ENCODE results near the gene TLR10.
"Not testable (repeated sequence)": the region's sequence is repeated elsewhere in the genome, so short reads cannot be mapped to it uniquely, and the experiment has no call there.

TLR10 gene, protein sequence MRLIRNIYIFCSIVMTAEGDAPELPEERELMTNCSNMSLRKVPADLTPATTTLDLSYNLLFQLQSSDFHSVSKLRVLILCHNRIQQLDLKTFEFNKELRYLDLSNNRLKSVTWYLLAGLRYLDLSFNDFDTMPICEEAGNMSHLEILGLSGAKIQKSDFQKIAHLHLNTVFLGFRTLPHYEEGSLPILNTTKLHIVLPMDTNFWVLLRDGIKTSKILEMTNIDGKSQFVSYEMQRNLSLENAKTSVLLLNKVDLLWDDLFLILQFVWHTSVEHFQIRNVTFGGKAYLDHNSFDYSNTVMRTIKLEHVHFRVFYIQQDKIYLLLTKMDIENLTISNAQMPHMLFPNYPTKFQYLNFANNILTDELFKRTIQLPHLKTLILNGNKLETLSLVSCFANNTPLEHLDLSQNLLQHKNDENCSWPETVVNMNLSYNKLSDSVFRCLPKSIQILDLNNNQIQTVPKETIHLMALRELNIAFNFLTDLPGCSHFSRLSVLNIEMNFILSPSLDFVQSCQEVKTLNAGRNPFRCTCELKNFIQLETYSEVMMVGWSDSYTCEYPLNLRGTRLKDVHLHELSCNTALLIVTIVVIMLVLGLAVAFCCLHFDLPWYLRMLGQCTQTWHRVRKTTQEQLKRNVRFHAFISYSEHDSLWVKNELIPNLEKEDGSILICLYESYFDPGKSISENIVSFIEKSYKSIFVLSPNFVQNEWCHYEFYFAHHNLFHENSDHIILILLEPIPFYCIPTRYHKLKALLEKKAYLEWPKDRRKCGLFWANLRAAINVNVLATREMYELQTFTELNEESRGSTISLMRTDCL

DNA sequence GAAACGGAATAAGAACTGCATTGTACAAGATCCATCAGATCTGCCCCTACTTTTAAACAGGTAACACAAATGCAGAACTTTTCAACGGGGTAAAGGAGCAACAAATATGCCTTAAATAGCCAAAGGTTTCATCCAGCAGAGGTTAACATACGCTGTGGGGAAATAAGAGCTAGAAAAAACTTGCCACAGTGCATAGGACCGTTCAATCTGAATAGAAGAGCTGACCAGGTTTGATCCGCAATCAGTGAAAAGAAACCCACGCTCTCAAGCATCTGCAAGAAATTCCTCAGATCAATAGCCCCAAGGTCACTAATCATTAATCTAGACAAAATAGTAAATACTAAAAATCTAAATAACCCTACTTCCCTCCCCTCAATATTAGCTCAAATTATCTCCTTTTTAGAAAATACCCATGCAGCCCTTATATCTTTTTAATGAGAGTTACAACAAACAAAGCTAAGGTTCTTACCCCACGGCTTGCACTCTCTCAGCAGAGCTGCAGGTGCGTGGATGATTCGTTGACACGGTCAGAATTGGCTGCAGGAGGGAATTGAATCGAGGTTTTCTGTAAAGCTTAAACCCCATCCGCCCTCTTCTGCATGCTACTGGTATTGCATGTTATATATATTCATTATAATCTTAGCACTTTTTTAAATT lies at the start of gene TLR10:
Gene TLR10 (minus strand): TSS at position 539 of the 657 bp plus-strand sequence. CDS start 7,400 bp downstream, outside the sequence.
- DNase-seq: peak; percentile 58

DNA sequence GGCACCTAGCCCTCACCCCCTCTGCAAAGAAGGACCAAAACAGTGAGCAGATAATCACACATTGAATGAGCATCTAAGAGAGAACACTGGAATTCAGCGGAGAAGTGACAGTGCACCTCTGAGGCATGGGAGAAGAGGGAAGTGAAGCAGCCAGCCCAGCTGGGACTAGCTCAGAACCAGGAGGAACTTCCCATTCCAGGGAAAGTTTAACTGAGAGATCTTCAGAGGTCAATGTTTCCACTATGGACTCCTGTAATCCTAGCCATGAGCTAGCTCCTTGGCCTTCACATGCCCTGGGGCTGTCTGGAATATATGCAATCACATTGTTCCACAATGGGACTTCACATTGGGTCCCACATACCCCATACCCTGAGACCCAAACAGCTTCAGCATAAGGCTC lies 49.4 kb upstream of the TLR10 start:
- DNase-seq: no peak

DNA sequence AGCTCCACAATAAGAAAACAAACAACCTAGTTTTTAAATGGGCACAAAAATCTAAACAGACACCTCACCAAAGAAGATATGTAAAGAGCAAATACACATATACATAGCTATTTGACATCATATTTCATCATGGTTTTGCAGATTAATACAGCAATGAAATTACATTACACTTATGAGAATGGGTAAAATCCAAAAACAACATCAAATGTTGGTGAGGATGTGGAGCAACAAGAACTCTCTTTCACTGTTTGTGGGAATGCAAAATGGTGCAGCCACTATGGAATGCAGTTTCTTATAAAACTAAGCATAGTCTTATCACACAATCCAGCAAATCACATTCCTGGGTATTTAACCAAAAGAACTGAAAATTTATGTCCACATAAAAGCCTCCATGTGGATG lies 48.9 kb upstream of the TLR10 start:
- no peak for DNase-seq

DNA sequence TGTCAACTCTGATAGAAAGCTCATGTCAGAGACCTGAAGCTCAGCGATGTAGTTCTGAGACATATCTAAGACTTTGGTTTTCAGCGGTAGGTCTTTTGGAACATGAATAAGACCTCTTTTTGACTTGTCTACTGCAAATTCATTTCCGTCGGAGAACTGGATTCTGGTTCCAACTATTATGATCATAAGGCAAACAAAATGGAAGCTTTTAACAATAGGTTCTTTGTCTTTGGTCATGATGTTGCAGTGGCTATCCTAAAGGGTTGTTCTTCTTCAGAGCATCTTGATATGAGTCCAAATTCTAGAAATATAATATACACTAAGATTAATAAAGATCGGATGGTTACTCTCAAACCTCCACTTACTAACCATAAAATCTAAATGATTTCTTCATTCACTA lies 46.4 kb upstream of the TLR10 start:
- no peak for DNase-seq

DNA sequence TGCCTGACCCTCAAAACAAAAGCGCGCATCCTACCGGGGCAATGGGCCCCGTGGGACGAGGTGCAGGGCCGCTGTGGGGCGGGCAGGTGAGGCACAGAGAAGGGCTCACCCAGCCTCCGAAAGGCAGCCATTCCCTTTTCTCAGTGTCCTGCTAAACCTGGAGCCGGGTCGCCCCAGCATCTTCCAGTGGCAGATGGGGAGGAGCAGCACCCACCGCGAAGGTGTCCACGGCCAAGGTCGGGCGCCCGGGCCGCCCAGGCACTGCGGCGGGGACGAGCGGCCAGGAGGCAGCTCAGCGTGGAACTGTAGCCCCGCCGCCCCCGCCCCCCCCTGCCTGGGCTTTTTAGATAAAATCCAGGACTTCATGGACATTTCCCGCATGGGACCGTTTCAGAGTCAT lies 41.0 kb upstream of the TLR10 start:
- DNase-seq: no peak

DNA sequence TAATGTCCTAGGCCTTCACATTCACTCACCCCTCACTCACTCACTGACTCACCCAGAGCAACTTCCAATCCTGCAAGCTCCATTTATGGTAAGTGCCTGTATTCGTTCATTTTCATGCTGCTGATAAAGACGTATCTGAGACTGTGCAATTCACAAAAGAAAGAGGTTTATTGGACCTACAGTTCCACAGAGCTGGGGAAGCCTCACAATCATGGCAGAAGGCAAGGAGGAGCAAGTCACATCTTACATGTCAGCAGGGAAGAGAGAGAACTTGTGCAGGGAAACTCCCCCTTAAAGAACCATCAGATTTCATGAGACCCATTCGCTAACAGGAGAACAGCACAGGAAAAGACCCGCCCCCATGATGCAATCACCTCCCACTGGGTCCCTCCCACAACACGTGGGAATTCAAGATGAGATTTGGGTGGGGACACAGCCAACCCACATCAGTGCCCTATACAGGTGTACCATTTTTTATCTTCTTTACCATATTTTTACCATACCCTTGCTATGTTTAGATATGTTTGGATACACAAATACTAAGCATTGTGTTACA lies 40.0 kb upstream of the TLR10 start:
- no peak for DNase-seq

DNA sequence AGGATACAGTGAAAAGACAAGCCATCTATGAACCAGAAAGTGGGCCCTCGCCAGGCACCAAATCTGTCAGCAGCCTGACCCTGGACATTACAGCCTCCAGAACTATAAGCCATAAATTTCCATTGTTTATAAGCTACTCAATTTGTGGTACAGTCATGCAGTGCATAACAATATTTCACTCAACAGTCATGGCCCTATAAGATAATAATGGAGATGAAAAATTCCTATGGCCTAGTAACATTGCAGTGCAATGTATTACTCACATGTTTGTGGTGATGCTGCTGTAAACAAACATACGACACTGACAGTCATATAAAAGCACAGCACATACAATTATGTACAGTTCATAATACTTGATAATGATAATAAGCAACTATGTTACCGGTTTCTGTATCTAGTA lies 38.9 kb upstream of the TLR10 start:
- DNase-seq: no peak

DNA sequence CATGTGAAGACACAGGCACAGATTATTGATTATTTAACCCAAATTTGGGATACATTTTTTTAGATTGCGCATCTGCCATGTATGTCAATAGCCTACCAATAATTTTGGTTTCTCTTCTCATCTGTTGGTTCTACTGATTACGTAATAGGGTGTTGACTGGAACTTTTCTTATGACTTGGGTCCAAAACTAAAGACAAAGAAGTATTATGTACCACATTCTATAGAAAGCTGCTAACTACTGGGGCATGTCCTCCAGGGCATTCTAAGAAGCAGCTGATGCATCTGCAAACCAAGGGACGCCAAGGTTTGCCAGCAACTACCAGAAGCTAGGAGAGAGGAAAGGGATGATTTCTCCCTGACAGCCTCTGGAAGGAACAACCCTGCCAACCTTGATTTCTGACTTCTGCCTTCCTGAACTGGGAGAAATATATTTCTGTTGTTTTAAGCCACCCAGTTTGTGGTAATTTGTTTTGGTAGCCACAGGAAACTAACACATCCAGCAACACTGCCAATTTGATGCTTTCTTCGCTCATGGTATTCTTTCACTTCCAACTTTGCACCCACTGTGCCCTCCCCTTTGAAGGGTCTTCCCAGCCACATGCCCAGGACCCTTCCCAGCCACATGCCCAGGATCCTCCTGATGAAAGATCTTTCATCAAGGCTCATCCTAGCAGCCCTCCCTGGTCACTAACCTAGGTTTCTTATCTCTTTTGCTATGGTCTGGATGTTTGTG lies 37.7 kb upstream of the TLR10 start:
- DNase-seq: no peak

DNA sequence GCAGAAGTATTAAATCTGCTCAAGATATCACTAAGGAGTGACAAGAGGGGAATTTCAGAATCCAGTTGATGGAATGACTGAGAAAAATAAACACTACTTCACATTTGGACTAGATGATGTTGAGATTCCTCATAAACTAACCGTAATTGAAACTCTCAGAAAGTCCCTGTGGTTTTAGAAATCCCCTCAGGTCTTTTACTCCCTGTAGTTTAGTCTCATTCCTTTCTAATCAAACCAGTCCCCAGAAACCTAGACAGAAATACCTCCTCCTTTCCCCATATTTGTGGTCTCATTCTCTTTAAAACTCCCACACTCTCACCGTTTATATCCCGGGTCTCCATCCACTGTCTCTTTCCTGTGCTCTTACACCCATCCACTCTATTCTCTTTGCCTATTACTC lies 36.8 kb upstream of the TLR10 start:
- DNase-seq: no peak

DNA sequence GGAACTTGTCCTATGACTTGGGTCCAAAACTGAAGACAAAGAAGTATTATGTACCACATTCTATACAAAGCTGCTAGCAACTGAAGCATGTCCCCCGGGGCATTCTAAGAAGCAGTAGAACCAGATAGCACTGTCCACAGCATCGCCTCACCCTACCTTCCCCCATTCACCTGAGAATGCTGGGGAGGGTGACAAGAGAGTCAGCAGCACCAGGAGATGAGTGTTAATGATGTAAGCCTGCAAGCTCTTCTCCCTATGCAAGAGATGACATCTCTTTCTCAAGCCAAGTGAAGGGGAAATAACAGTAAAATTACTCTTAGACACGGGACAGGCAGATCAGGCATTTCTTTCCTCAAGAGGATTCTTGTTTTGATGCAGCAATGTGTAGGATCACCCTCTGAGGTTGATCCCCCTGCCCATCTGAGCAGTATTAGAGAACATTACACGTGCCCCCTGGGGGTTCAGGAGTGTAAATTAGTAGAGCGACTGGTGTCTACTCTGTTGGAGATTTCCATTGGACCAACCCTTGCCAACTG lies 35.7 kb upstream of the TLR10 start:
- no peak for DNase-seq

DNA sequence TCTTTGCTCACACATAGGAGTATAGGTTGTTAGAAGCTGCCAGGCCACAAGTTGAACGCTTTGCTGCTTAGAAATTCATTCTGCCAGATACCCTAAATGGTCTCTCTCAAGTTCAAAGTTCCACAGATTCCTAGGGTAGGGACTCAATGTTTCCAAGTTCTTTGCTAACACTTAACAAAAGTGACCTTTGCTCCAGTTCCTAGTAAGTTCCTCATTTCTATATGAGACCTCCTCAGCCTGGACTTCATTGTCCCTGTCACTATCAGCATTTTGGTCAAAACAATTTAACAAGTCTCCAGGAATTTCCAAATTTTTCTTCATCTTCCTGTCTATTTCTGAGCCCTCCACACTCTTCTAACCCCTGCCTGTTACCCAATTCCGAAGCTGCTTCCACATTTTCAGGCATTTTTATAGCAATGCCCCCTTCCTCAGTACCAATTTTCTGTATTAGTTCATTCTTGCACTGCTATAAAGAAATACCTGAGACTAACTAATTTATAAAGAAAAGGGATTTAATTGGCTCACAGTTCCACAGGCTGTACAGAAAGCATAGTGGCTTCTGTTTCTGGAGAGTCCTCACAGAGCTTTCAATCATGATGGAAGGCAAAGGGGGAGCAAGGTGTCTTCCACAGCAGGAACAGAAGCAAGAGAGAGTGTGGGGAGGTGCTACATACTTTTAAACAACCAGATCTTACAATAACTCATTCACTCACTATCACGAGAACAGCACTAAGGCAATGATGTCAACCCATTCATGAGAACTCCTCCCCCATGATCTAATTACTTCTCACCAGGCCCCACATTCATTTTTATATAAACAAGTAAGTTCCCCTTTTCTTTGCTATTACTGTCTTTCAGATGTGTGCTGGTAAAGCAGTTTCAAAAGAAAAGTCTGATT lies 33.3 kb upstream of the TLR10 start:
- DNase-seq: no peak

DNA sequence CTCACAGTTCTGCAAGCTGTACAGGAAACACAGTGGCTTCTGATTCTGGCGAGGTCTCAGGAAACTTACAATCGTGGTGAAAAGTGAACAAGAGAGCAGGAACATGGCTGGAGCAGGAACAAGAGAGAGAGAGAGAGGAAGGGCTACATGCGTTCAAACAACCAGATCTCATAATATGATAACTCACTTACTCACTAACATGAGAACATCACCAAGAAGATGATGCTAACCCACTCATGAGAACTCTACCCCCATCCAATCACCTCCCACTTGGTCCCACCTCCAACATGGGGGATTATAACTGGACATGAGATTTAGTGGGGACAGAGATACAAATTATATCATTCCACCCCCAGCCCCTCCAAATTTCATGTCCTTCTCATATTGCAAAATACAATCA lies 31.6 kb upstream of the TLR10 start:
- no peak for DNase-seq

DNA sequence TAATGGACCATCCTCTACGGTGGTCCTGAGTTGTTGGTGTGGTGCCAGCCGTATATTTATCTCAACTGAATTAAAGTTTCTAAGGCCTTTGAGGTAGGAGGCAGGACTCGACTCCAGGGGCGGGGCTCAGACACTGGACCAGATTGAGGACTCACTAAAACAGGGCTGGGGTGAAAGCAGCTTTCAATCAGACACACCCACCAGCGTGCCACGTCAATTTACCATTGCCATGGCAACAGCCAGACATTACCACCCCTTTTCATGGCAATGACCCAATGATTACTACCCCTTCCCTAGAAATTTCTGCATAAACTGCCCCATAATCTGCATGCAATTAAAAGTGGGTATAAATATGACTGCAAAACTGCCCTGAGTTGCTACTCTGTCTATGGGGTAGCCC lies 28.5 kb upstream of the TLR10 start:
- DNase-seq: no peak

DNA sequence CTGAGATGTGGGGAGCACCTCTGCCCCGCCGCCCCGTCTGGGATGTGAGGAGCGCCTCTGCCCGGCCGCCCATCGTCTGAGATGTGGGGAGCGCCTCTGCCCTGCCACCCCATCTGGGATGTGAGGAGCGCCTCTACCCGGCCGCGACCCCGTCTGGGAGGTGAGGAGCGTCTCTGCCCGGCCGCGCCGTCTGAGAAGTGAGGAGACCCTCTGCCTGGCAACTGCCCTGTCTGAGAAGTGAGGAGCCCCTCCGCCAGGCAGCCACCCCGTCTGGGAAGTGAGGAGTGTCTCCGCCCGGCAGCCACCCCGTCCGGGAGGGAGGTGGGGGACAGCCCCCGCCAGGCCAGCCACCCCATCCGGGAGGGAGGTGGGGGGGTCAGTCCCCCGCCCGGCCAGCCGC lies 24.7 kb upstream of the TLR10 start:
- DNase-seq: not testable (repeated sequence)

DNA sequence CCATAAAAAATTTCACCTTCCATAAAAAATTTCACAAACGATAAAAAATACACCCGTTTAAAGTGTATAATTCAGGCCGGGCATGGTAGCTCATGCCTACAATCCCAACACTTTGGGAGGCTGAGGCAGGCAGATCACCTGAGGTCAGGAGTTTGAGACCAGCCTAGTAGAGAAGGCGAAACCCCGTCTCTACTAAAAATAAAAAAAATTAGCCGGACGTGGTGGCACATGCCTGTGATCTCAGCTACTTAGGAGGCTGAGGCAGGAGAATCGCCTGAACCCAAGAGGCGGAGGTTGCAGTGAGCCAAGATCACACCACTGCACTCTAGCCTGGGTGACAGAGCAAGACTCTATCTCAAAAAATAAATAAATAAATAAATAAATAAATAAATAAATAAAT lies 23.5 kb upstream of the TLR10 start:
- DNase-seq: not testable (repeated sequence)

DNA sequence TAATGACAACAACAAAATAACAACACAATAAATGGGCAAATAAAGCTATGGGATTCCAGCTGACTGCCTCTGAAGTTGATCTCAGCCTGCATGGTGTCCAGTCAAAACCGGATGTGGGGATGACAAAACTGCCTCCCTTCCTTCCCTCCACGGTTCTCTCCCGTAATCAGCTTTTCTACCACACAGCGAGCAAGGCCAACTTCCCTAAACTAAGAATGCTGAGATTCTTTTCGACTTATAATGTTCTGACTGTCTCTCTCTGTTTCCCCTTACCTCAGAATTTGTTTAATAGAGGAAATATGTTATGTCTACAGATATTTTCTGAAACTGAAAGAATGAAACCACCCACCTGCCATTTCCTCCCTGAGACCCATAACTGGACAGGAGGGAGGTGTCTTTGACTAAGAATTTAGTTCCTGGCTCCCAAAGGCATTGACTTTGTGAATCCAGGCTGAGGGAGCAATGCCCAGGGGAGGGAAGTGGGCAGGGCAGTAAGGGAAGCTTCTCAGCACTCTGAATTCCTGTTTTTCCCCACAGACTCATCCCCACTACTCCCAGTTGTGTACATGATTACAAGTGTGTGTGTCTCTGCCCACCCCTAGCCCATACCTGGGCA lies 22.8 kb upstream of the TLR10 start:
- peak; percentile 30 for DNase-seq

DNA sequence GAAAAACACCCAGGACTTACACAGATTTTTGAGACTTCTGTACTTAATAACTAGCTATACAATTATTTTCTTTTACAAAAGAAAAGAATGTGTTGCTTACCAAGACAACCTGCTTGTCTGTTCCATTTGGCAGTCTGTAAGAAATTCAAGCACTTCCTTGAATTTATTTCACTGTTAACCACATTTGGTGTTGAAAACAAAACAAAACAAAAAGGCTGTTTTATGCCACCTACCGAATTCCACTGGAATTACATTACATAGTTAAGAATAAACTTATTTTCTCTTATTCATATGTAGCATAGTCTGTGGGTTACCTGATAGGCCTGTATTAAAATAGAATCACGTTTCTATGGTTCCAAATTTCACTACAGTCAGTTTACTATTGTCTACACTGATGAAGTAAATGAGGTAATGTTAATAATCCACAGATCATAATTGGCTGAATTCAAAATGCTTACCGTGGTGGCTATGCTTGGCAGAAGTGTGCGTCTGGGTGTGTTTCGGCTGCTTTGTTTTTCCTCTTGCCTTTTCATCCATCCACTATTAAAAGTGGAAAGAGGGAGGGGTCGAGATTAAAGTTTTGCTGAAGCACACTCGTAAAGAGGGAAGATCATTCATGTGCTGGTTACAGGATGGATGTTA lies 22.0 kb upstream of the TLR10 start, which contains the start of gene TLR1:
Gene TLR1 (minus strand): TSS at position 138 of the 642 bp plus-strand sequence. CDS start 5,960 bp downstream, outside the sequence.
- peak; percentile 78 for DNase-seq

DNA sequence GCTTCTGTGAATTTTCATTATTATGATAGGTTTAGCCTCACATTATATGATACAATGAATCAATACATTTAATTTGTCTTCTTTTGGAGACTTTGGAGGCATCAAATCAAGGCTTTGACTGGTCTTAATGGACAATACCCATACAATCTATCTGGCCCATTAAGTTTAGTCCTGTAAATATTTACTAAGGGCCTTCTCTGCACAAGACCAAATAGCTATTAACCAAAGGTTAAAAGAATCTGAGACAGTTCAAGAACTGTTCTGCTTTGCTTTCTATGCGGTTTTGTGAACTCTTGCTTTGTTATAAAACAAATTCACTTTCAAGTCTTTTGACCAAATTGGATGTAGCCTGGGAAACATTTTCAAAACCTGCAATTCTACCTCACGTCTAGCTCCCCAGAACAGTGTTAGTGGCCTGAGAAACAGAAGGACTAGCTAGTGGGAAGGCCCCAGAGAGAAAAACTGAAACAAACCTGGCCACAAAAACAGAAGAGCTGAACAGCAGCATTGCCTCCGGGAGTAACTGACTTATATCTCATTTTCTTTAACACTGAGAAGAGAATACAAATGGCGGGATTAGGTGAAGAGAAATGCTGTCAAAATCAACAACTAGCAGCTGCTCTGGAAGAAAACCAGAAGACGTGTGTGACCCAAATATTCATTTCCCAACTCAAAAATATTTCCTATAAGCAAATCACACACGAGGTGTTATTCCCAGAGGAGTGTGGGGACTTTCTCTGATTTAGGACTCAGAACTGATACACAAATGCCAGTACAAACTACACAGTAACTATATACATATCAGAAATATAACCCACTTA lies 21.3 kb upstream of the TLR10 start:
- peak; percentile 25 for DNase-seq

Data from CD4-positive, alpha-beta T cell treated with Interleukin-21 for 1 hour (primary cell).